Ascending aorta (tissue), 2 donors: ENCODE measurements around the gene UMODL1. TPM values are rescaled to one million over a fixed set of nuclear protein-coding genes. Genes with fewer than 3 reads are reported as not detected.

Experiments
- DNase-seq, 2 donors: peaks; one replicate each; pipeline ENCODE4 v3.0.0-alpha.2; 2019; ENCODE audit warnings: low spot score in 2 of 2
- H3K27ac ChIP-seq, 2 donors: fragments of 200-600 bp; sonication (generic); one replicate each; pipeline ENCODE4 v1.5.1; 2016 to 2017; ENCODE audit warnings: mild to moderate bottlenecking in 1 of 2
- H3K27me3 ChIP-seq: fragments of 200-600 bp; sonication (generic); one replicate; pipeline ENCODE4 v1.5.1; 2017
- H3K36me3 ChIP-seq, 2 donors: fragments of 200-600 bp; sonication (generic); one replicate each; pipeline ENCODE4 v1.5.1; 2016
- H3K4me1 ChIP-seq, 2 donors: fragments of 200-600 bp; sonication (generic); one replicate each; pipeline ENCODE4 v1.5.1; 2016 to 2017; ENCODE audit warnings: mild to moderate bottlenecking in 1 of 2
- H3K4me3 ChIP-seq, 2 donors: fragments of 200-600 bp; sonication (generic); one replicate each; pipeline ENCODE4 v1.5.1; 2016 to 2017; ENCODE audit warnings: mild to moderate bottlenecking in 1 of 2
- H3K9me3 ChIP-seq, 2 donors: fragments of 200-600 bp; sonication (generic); one replicate each; pipeline ENCODE4 v1.5.1; 2016
- CTCF ChIP-seq, 3 experiments: fragments of 200-600 bp in 2 of 3; fragments of 450-650 bp in 1 of 3; sonication (generic) in 2 of 3; IDR thresholded peaks; one replicate each; pipeline ENCODE4 v1.5.1; 2016 to 2019; ENCODE audit warnings: antibody characterized with exemption in 3 of 3, mild to moderate bottlenecking in 1 of 3, moderate library complexity in 1 of 3
- intact Hi-C: fragments of 100-400 bp; cut with DNase I; formaldehyde crosslinking; loops from one replicate; pipeline ENCODE4 v1.15.1; 2023
- total RNA-seq: library from RNA; depleted of rRNA; stranded (reverse); fragments of >200 nt; gene quantifications from one replicate; pipeline ENCODE4 v1.1.0, GENCODE V29; 2016

The UMODL1 gene
- total RNA-seq, 1 donor from 2014 or later, result not detected

- Histone ChIP-seq H3K27ac (peak overlapping the region; percentile 48 to 67), H3K4me3 (no peak overlapping the region), H3K36me3 (no peaks in the 10 kb centered on the region), H3K27me3 (no peaks in the 10 kb centered on the region), H3K4me1 (peaks cover 7 to 9% of the 10 kb centered on the region in 2 donors), H3K9me3 (no peaks in the 10 kb centered on the region)
- intact Hi-C loops, result loop anchor here (1.0 to 10.0 kb wide), 2 partner anchors 31 to 426 kb away; no protein-coding TSS in a partner anchor
- DNase-seq, result peak in 1 of 2 donors; percentile 85
- no peak for TF ChIP-seq CTCF (IDR thresholded peaks at IDR 0.05)
Observed at GRCh38 chr21:42040411-42041180, 30.5 kb upstream of the UMODL1 start.

GRCh38 chr21:42041246-42041645, 29.9 kb upstream of the UMODL1 start:
- Histone ChIP-seq H3K36me3 (no peaks in the 10 kb centered on the region), H3K27ac (peak overlapping the region; percentile 31 to 67), H3K9me3 (no peaks in the 10 kb centered on the region), H3K4me1 (peaks cover 7 to 9% of the 10 kb centered on the region in 2 donors), H3K27me3 (no peaks in the 10 kb centered on the region), H3K4me3 (no peak overlapping the region)
- no peak for TF ChIP-seq CTCF (IDR thresholded peaks at IDR 0.05)
- no peak for DNase-seq
- intact Hi-C loops, result loop anchor here (10.0 kb wide), 1 partner anchor 426 kb away; no protein-coding TSS in a partner anchor

GRCh38 chr21:42041711-42042110, 29.4 kb upstream of the UMODL1 start:
- H3K36me3 ChIP-seq, result no peaks in the 10 kb centered on the region

GRCh38 chr21:42042651-42043050, 28.5 kb upstream of the UMODL1 start:
- Histone ChIP-seq H3K27ac (no peak overlapping the region), H3K4me3 (no peak overlapping the region), H3K27me3 (no peaks in the 10 kb centered on the region), H3K9me3 (no peaks in the 10 kb centered on the region), H3K36me3 (no peaks in the 10 kb centered on the region), H3K4me1 (peaks cover 7 to 18% of the 10 kb centered on the region in 2 donors)
- intact Hi-C loops, result loop anchor here (10.0 kb wide), 1 partner anchor 428 kb away; no protein-coding TSS in a partner anchor
- no peak for TF ChIP-seq CTCF (IDR thresholded peaks at IDR 0.05)
- no peak for DNase-seq

More at GRCh38 chr21:42041711-42042110, 29.4 kb upstream of the UMODL1 start:
- Histone ChIP-seq H3K27ac (no peak overlapping the region), H3K27me3 (no peaks in the 10 kb centered on the region), H3K9me3 (no peaks in the 10 kb centered on the region), H3K4me3 (no peak overlapping the region), H3K4me1 (peaks cover 7 to 9% of the 10 kb centered on the region in 2 donors)
- intact Hi-C loops, result loop anchor here (10.0 kb wide), 1 partner anchor 427 kb away; no protein-coding TSS in a partner anchor
- no peak for TF ChIP-seq CTCF (IDR thresholded peaks at IDR 0.05)
- no peak for DNase-seq

GRCh38 chr21:42043201-42043895, 27.8 kb upstream of the UMODL1 start:
- intact Hi-C loops, result loop anchor here (10.0 kb wide), 1 partner anchor 429 kb away; no protein-coding TSS in a partner anchor
- no peaks in the 10 kb centered on the region for H3K9me3 ChIP-seq
- no peak overlapping the region for H3K4me3 ChIP-seq
- no peak for DNase-seq
- H3K36me3 ChIP-seq, result no peaks in the 10 kb centered on the region
- no peaks in the 10 kb centered on the region for H3K27me3 ChIP-seq
- no peak for TF ChIP-seq CTCF (IDR thresholded peaks at IDR 0.05)
- peaks cover 7 to 22% of the 10 kb centered on the region in 2 donors for H3K4me1 ChIP-seq
- H3K27ac ChIP-seq, result no peak overlapping the region
